GM12873 (cell line): ENCODE measurements around the gene TFB1M.

Source experiments
- TF ChIP-seq, protein P1 (sequence below): IDR thresholded peaks from 2 replicates; pipeline ENCODE4 v1.5.1; 2012; ENCODE audit warnings: low read depth, mild to moderate bottlenecking, moderate library complexity, low read length, control low read depth; ENCODE audit not compliant: insufficient read depth; ENCODE audit errors: missing control alignments

TFB1M gene

DNA sequence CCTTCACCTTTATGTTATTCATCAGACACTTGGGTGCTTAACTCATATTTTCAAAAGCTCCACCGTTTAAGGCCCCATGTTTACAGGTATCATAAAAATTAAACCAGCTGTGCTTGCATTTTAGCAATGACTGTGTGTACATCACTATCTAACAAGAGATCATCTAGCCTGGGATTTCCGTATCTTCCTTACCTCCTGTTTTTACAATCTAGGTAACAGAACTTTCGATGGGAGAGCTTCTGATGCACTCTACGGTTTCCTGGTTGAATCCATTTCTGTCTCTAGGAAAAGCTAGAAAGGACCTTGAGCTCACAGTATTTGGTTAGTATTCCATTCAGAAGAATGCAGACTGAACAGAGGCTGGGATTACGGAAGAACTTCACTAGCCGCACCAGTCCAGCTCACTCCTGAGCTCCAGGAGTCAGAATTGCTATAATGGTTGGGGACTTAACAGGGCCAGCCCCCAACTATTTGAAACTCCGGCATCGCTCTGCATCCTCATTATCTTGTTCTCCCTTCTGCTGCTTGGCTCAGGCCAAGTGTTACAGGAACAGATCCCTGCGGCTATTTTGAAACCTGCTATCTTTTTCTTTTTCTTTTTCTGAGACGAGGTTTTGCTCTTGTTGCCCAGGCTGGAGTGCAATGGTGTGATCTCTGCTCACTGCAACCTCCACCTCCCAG is 63.4 kb downstream of the TFB1M start:
- TF ChIP-seq, protein P1, sequence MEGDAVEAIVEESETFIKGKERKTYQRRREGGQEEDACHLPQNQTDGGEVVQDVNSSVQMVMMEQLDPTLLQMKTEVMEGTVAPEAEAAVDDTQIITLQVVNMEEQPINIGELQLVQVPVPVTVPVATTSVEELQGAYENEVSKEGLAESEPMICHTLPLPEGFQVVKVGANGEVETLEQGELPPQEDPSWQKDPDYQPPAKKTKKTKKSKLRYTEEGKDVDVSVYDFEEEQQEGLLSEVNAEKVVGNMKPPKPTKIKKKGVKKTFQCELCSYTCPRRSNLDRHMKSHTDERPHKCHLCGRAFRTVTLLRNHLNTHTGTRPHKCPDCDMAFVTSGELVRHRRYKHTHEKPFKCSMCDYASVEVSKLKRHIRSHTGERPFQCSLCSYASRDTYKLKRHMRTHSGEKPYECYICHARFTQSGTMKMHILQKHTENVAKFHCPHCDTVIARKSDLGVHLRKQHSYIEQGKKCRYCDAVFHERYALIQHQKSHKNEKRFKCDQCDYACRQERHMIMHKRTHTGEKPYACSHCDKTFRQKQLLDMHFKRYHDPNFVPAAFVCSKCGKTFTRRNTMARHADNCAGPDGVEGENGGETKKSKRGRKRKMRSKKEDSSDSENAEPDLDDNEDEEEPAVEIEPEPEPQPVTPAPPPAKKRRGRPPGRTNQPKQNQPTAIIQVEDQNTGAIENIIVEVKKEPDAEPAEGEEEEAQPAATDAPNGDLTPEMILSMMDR, result no peak

DNA sequence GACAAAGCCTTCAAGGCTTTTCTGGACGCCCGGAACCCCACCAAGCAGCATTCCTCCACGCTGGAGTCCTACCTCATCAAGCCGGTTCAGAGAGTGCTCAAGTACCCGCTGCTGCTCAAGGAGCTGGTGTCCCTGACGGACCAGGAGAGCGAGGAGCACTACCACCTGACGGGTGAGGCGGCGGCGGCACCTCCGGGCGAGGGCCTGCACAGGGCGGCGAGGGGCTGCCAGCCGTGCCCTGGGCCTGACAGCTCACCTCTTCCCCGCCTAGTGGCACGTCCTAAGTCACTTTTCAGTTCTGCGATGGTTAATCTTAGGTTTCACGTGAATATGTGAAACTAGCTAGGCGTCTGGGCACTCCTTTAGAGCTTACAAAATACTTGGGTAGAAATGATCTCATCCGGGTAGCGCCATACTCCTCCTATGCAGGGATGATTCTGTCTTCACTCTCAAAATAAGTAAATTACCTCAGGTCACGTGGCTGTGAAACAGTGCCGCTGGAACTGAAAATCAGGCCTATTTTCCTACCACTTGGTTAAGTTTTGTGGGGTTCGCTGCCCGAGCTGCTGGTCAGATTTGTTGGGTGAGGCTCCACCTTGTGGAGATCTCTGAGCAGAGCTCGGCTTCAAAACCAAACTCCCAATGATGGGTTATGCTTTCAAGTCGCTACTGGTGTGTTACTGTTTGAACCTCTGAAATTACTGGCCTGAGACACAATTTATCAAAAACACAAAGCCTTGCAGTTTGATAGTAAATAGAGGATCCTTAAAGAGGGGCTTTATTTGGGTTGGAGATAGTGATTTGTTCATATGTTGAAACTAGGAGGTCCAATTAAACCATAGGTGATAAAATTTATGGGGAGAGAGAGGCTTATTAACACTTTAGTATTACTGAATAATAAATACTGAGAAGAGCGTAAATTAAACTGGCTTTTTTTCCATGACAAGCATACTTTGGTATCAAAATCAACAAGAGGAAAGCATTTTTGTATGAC is 66.0 kb downstream of the TFB1M start:
- TF ChIP-seq, protein P1, result peak; percentile 74

DNA sequence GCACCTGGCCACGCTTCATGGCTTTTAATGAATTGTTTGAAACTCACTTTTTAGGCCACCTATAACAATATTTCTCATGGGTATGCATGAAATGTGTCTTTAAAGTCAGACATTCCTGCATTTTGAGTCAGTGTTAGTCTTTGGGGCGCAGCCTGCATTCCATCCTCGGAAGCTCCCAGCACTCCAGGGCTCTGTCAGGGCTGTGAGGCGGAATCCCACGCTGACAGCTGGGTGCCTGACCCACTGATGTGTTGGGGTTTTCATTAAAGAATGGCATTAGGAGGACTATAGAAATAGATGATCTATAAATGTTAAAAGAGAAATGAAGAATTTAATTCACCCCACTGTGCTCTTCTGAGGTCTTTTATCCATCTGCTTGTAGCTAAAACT is 66.7 kb downstream of the TFB1M start:
- TF ChIP-seq, protein P1, result no peak

DNA sequence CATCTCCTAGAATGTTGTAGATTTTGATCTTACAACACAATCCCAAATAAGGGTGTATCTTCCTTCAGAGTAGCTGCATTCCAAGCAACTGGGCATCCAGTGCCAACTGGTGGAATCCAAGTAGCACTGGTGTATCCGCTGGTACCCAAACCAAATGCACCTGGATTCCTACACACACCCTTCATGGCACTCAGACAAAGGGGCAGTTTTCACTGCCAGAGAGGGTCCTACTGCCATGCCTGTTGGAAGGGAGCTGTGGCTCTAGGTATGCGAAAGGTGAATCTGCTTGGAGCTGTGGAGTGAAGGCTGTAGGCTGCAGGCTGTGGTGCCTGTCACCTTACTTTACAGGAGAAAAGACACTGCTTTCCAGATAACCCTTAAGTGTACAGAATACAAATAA is 67.5 kb downstream of the TFB1M start:
- TF ChIP-seq, protein P1, result no peak

DNA sequence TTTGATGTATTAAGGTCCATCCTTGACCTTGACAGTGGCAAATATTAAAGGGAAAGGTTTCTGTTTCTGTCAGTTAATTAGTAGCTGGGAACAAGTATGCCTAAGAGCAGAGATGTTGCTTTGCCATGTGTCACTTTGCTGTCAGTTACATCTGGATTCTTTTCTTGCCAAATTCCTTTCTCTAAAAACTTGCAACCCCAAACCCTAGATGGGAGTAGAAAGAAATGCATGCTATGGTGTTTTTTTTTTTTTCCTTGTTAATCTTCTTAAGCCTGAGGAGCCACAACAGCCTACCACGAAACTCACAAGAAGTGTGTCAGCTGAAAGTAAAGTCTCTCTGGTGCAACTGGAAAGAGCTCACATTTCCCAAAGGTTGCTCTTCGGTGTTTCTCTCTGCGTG is 68.5 kb downstream of the TFB1M start:
- TF ChIP-seq, protein P1, result no peak

DNA sequence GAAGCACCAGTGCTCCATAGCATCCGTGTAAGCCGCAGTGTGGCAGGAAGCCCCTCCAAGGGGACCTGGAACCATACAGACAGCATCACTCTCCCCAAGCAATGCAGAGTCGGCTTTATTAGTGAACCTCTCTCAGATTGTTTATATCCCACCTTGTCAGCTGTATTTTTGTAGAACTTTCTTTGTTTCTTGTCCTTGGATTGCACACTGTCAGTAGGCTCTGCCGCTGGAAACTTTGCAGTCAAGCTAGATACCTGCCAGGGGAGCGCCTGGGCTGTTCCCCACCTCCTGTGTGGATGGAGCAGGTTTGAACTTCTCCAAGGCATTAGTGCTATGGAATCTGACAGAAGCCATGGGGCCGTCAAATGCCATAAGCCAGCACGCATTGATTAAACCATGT is 69.1 kb downstream of the TFB1M start:
- TF ChIP-seq, protein P1, result no peak

DNA sequence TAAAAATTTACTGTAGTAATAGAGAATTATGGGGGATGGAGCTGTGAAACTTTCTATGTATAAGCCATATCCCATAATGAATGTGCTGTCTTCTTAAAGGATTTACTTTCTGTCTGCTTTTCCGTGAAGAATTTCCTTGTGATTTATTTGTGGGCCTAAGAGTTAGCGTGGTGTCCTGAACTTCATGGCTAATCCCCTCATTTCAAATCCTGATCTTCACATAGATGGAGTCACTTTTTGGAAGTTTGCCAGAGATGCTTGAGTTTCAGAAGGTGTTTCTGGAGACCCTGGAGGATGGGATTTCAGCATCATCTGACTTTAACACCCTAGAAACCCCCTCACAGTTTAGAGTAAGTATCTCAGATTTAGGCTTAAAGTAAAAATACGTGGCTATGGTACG is 69.8 kb downstream of the TFB1M start:
- TF ChIP-seq, protein P1, result no peak
